Heart left ventricle (tissue), 16 donors: Measurements from ENCODE around the gene F8. TPM values are rescaled to one million over a fixed set of nuclear protein-coding genes. Genes with fewer than 3 reads are reported as not detected.
"Not testable (repeated sequence)": the region's sequence is repeated elsewhere in the genome, so short reads cannot be mapped to it uniquely, and the experiment has no call there.

Experiments used
- ATAC-seq, 4 donors: fragments of 200-7000 bp; cut with Tn5 transposase; one replicate each; pipeline ENCODE4 v1.9.1; 2020 to 2022; ENCODE audit warnings: moderate library complexity in 4 of 4, mild to moderate bottlenecking in 3 of 4, moderate number of reproducible peaks in 1 of 4
- DNase-seq, 5 donors: peaks; one replicate each; pipeline ENCODE4 v3.0.0-alpha.2; 2020
- H3K27ac ChIP-seq, 12 donors: fragments of 200-600 bp; sonication (generic) in 4 of 12; one replicate each; pipeline versions ENCODE4 v1.5.0 to v1.8.0; 2016 to 2022; ENCODE audit warnings: mild to moderate bottlenecking in 2 of 12
- H3K27me3 ChIP-seq, 9 donors: fragments of 200-600 bp; sonication (generic) in 2 of 9; one replicate each; pipeline versions ENCODE4 v1.5.1 to v1.8.0; 2016 to 2022; ENCODE audit warnings: mild to moderate bottlenecking in 3 of 9
- H3K36me3 ChIP-seq, 9 donors: fragments of 200-600 bp; sonication (generic) in 2 of 9; one replicate each; pipeline versions ENCODE4 v1.5.0 to v1.8.0; 2018 to 2022; ENCODE audit warnings: mild to moderate bottlenecking in 2 of 9
- H3K4me1 ChIP-seq, 12 donors: fragments of 200-600 bp; sonication (generic) in 4 of 12; one replicate each; pipeline versions ENCODE4 v1.5.0 to v1.8.0; 2016 to 2022; ENCODE audit warnings: mild to moderate bottlenecking in 3 of 12
- H3K4me3 ChIP-seq, 12 donors: fragments of 200-600 bp; sonication (generic) in 4 of 12; one replicate each; pipeline versions ENCODE4 v1.5.0 to v1.8.0; 2017 to 2022; ENCODE audit warnings: mild to moderate bottlenecking in 9 of 12, moderate library complexity in 4 of 12
- H3K9me3 ChIP-seq, 12 donors: fragments of 200-600 bp; sonication (generic) in 4 of 12; one replicate each; pipeline versions ENCODE4 v1.5.0 to v1.8.0; 2016 to 2022; ENCODE audit warnings: mild to moderate bottlenecking in 1 of 12
- POLR2A ChIP-seq, 2 donors: fragments of 450-650 bp; IDR thresholded peaks; one replicate each; pipeline ENCODE4 v1.6.1; 2017; ENCODE audit warnings: antibody characterized with exemption in 2 of 2, mild to moderate bottlenecking in 2 of 2, moderate library complexity in 2 of 2
- WGBS, 4 donors: extraction: QIAGEN DNeasy Blood & Tissue Kit in 2 of 4; methylation state at CpG; one replicate each; pipeline versions ENCODE4 v1.1.5 to v1.1.7; 2013 to 2018; 5-methylcytosine and 5-hydroxymethylcytosine counted together
- intact Hi-C, 10 donors: fragments of 100-400 bp; cut with DNase I; formaldehyde crosslinking; loops; one replicate each; pipeline versions ENCODE4 v1.11.1 to v1.14.2; 2022
- polyA plus RNA-seq, 2 donors: library from polyadenylated mRNA; stranded (reverse); fragments of 200-250 nt; gene quantifications; one replicate each; pipeline ENCODE4 v1.2.3, GENCODE V29; 2013
- total RNA-seq, 9 donors: library from RNA; depleted of rRNA in 2 of 9; stranded (reverse); fragments of >200 nt in 2 of 9; fragmentation: NEBNext Ultra II Directional in 3 of 9; extraction: Animal tissue kit (Norgen Biotek cat#: 25700) in 3 of 9; gene quantifications; one replicate each; pipeline versions ENCODE4 v1.1.0 to v1.2.4, GENCODE V29; 2016 to 2023
- TF ChIP-seq, protein P1 (sequence below), 12 donors: fragments of 200-600 bp; sonication (generic) in 4 of 12; IDR thresholded peaks; one replicate each; pipeline versions ENCODE4 v1.5.0 to v1.8.0; 2018 to 2022; ENCODE audit warnings: antibody characterized with exemption in 12 of 12, mild to moderate bottlenecking in 5 of 12
- donor health status: ischemic (EF 13 %, LVEDD 7.1; RV severe dilation, severe dysfunction).
- donor health status: healthy with polysubstance abuse.
- donor health status: DM: no; HTN: yes; CAD: no.
- donor health status: DM: no; HTN: no; CAD: no.
- donor health status: ischemic (EF 25% LVEDD 6.9; RV normal size, moderate dysfunction).
- donor health status: ischemic (EF 25% LVEDD 5.7; RV mildly dilated, moderate dysfunction).
- donor health status: healthy.
- donor health status: DM: yes; HTN: yes; CAD: no.
- donor health status: ischemic (EF 35%, LVEDD 5.7; RV mildly dilated, moderate dysfunction).
- donor health status: nonischemic (EF 11% LVEDD 7.7; RV severe dilation, severe dysfunction).
- donor health status: DM: yes; HTN: yes; CAD: no.
- donor health status: PGD.
- donor health status: ischemic (EF 29% LVEDD 5.4; RV normal size, mild dysfunction).
- donor health status: nonischemic (EF 23%, LVEDD 6.1; RV moderate dilation, normal function).

F8 gene
- total and polyA plus RNA-seq, 11 donors, result 26.9 to 75.1 (median 44.3) TPM

DNA sequence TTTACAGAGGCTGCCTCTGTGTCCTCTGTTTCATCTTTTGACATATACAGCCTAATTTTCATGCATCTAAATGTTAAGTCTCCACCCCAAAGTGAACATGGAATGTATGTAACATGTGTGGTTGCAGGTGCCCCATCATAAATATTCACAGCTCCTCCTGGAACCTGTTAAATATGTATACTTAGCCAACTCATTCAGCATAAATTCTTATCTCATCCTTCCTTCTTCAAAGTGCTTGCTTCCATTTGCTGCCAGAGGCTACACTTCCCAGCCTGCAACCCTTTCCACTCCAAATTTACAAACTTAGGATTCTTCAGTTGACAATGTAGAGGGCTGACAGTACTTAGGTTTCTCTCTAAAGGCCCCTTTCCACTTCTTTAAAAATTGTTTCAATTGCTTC is 60.6 kb downstream of the F8 start:
- no peaks in the 10 kb centered on the region for H3K27me3 ChIP-seq
- intact Hi-C loops, result no loop called here
- no peaks in the 10 kb centered on the region for H3K4me1 ChIP-seq
- H3K36me3 ChIP-seq, result peaks cover 0 to 10% (median 0%) of the 10 kb centered on the region in 9 donors
- H3K9me3 ChIP-seq, result no peaks in the 10 kb centered on the region
- no peak for TF ChIP-seq POLR2A (IDR thresholded peaks at IDR 0.05)
- TF ChIP-seq, protein P1, sequence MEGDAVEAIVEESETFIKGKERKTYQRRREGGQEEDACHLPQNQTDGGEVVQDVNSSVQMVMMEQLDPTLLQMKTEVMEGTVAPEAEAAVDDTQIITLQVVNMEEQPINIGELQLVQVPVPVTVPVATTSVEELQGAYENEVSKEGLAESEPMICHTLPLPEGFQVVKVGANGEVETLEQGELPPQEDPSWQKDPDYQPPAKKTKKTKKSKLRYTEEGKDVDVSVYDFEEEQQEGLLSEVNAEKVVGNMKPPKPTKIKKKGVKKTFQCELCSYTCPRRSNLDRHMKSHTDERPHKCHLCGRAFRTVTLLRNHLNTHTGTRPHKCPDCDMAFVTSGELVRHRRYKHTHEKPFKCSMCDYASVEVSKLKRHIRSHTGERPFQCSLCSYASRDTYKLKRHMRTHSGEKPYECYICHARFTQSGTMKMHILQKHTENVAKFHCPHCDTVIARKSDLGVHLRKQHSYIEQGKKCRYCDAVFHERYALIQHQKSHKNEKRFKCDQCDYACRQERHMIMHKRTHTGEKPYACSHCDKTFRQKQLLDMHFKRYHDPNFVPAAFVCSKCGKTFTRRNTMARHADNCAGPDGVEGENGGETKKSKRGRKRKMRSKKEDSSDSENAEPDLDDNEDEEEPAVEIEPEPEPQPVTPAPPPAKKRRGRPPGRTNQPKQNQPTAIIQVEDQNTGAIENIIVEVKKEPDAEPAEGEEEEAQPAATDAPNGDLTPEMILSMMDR (IDR thresholded peaks at IDR 0.05), result no peak
- ATAC-seq (no peak), DNase-seq (no peak)
- no peak overlapping the region for H3K4me3 ChIP-seq
- H3K27ac ChIP-seq, result no peak overlapping the region

DNA sequence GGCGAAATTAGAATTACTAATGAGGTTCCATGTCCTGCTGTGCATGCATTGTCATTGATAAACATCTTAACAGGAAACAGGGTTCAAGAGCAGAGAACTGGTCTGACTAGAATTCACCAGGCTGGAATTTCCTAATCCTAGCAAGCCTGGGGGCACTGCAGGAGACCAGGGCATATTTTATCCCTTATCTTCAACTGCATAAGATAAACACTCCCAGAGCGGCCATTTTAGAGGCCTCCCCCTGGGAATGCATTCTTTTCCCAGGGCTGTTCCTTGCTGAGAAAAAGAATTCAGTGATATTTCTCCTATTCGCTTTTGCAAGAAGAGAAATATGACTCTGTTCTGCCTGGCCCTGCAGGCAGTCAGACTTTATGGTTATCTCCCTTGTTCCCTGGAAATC is 66.7 kb downstream of the F8 start:
- intact Hi-C loops, H3K27me3 ChIP-seq, H3K4me3 ChIP-seq, H3K27ac ChIP-seq, H3K4me1 ChIP-seq, ATAC-seq, DNase-seq: not testable (repeated sequence)
- 56 to 89% (median 85%) methylated on average over 3 of the region's 3 CpGs for WGBS, 4 donors
- Histone ChIP-seq H3K36me3 (peaks cover 0 to 19% (median 0%) of the 10 kb centered on the region in 9 donors), H3K9me3 (peaks cover 0 to 12% (median 0%) of the 10 kb centered on the region in 12 donors)

DNA sequence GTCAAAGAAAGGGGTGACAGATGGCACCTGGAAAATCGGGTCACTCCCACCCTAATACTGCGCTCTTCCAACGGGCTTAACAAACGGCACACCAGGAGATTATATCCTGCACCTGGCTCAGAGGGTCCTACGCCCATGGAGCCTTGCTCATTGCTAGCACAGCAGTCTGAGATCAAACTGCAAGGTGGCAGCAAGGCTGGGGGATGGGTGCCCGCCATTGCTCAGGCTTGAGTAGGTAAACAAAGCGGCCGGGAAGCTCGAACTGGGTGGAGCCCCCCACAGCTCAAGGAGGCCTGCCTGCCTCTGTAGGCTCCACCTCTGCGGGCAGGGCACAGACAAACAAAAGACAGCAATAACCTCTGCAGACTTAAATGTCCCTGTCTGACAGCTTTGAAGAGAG is 83.3 kb downstream of the F8 start:
- intact Hi-C loops, H3K4me3 ChIP-seq, H3K36me3 ChIP-seq, H3K27ac ChIP-seq, DNase-seq, H3K9me3 ChIP-seq, H3K4me1 ChIP-seq, H3K27me3 ChIP-seq, ATAC-seq: not testable (repeated sequence)
- 72 to 92% (median 82%) methylated on average over 7 to 10 of the region's 10 CpGs for WGBS, 4 donors

DNA sequence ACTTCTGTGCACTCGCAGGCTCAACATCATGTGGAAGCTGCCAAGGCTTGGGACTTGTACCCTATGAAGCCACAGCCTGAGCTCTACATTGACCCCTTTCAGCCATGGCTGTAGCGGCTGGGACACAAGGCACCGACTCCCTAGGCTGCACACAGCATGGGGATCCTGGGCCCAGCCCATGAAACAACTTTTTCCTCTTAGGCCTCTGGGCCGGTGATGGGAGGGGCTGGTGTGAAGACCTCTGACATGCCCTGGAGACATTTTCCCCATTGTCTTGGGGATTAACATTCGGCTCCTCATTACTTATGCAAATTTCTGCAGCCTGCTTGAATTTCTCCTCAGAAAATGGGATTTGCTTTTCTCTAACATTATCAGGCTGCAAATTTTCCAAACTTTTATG is 97.8 kb downstream of the F8 start:
- H3K27me3 ChIP-seq, H3K4me3 ChIP-seq, intact Hi-C loops, H3K27ac ChIP-seq, H3K36me3 ChIP-seq, H3K4me1 ChIP-seq, ATAC-seq, DNase-seq, H3K9me3 ChIP-seq: not testable (repeated sequence)
- 79 to 92% (median 86%) methylated on average over 4 to 5 of the region's 5 CpGs for WGBS, 4 donors

DNA sequence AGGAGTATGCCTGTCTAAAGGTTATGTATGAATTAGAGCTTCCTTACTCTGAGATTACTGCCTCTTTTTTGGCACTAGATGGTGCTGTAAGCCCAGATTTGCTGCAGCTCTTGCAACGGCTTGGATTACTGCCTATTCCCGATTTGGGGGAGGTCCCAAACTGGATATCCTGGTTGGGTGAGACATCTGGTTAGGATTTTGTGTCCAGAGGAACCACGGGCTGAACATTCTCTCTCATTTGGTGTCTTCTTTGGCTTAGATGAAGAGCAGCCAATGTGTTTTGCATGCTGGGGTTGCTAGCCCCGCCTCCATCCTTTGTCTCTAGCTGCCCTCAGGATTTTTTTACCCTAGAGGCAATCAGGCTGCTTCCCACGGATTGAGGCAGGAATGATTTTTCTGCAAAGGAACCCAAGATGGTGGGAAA is 104.5 kb downstream of the F8 start:
- no peak overlapping the region for H3K27ac ChIP-seq
- TF ChIP-seq, protein P1 (IDR thresholded peaks at IDR 0.05), result peak; percentile 27 to 62 (median 50)
- no peak for TF ChIP-seq POLR2A (IDR thresholded peaks at IDR 0.05)

DNA sequence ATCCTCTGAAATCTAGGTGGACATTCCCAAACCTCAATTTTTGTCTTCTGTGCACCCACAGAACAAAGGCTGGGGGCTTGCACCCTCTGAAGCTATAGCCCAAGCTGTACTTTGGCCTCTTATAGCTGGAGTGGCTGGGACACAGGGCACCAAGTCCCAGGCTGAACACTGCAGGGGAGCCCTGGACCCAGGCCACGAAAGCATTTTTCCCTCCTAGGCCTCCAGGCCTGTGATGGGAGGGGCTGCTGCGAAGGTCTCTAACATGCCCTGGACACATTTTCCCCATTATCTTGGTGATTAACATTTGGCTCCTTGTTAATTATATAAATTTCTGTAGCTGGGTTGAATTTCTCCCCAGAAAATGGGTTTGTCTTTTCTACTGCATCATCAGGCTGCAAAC is 108.5 kb downstream of the F8 start:
- DNase-seq, result no peak
- no peaks in the 10 kb centered on the region for H3K27me3 ChIP-seq

More for the DNA sequence above, 104.5 kb downstream of the F8 start:
- no peaks in the 10 kb centered on the region for H3K36me3 ChIP-seq
- DNase-seq (peak in 4 of 5 donors; percentile 26 to 54 (median 38)), ATAC-seq (peak in 3 of 4 donors; percentile 62 to 73 (median 69))
- intact Hi-C loops, result no loop called here
- H3K4me3 ChIP-seq, result peak overlapping the region in 6 of 12 donors; percentile 10 to 35 (median 29)
- WGBS, 4 donors, result 9 to 22% (median 16%) methylated on average over 5 of the region's 5 CpGs
- H3K27me3 ChIP-seq, result no peaks in the 10 kb centered on the region
- no peaks in the 10 kb centered on the region for H3K4me1 ChIP-seq
- peaks cover 0 to 4% (median 0%) of the 10 kb centered on the region in 12 donors for H3K9me3 ChIP-seq

DNA sequence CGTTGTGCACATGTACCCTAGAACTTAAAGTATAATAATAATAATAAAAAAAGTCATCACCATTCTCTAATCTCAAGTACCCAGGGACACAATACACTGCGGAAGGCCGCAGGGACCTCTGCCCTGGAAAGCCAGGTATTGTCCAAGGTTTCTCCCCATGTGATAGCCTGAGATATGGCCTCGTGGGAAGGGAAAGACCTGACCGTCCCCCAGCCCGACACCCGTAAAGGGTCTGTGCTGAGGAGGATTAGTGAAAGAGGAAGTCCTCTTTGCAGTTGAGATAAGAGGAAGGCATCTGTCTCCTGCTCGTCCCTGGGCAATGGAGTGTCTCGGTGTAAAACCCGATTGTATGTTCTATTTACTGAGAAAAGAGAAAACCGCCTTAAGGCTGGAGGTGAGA is 112.0 kb downstream of the F8 start:
- H3K9me3 ChIP-seq, result peaks cover 0 to 19% (median 4%) of the 10 kb centered on the region in 12 donors
- H3K36me3 ChIP-seq, H3K4me1 ChIP-seq, ATAC-seq, H3K27ac ChIP-seq, DNase-seq, H3K4me3 ChIP-seq, intact Hi-C loops, H3K27me3 ChIP-seq: not testable (repeated sequence)
- 73 to 86% (median 82%) methylated on average over 11 of the region's 11 CpGs for WGBS, 4 donors

More for the DNA sequence above, 108.5 kb downstream of the F8 start:
- intact Hi-C loops, result no loop called here
- peaks cover 0 to 19% (median 4%) of the 10 kb centered on the region in 12 donors for H3K9me3 ChIP-seq
- no peak overlapping the region for H3K4me3 ChIP-seq
- no peak for ATAC-seq
- TF ChIP-seq POLR2A (IDR thresholded peaks at IDR 0.05), result no peak
- TF ChIP-seq, protein P1 (IDR thresholded peaks at IDR 0.05), result no peak
- no peaks in the 10 kb centered on the region for H3K4me1 ChIP-seq
- H3K27ac ChIP-seq, result no peak overlapping the region
- 71 to 94% (median 83%) methylated on average over 2 of the region's 2 CpGs for WGBS, 4 donors
- H3K36me3 ChIP-seq, result no peaks in the 10 kb centered on the region

DNA sequence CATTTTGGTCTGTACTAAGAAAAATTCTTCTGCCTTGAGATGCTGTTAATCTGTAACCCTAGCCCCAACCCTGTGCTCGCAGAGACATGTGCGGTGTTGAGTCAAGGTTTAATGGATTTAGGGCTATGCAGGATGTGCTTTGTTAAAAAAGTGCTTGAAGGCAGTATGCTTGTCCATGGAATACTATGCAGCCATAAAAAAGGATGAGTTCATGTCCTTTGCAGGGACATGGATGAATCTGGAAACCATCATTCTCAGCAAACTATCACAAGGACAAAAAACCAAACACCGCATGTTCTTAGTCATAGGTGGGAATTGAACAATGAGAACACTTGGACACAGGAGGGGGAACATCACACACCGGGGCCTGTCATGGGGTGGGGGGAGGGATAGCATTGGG is 112.5 kb downstream of the F8 start:
- H3K4me1 ChIP-seq, H3K4me3 ChIP-seq, ATAC-seq, H3K27ac ChIP-seq, H3K36me3 ChIP-seq, H3K27me3 ChIP-seq, DNase-seq, intact Hi-C loops: not testable (repeated sequence)
- 91 to 96% (median 95%) methylated on average over 4 of the region's 4 CpGs for WGBS, 4 donors
- peaks cover 0 to 19% (median 4%) of the 10 kb centered on the region in 12 donors for H3K9me3 ChIP-seq
